HG02642 (cell line): ENCODE data around the gene MAGI2.

Source experiments
- ATAC-seq: cut with Tn5 transposase; IDR thresholded peaks from one replicate; pipeline ENCODE4 v1.9.1; 2021; ENCODE audit warnings: mild to moderate bottlenecking; ENCODE audit not compliant: unreplicated experiment, poor library complexity

The MAGI2 gene

DNA sequence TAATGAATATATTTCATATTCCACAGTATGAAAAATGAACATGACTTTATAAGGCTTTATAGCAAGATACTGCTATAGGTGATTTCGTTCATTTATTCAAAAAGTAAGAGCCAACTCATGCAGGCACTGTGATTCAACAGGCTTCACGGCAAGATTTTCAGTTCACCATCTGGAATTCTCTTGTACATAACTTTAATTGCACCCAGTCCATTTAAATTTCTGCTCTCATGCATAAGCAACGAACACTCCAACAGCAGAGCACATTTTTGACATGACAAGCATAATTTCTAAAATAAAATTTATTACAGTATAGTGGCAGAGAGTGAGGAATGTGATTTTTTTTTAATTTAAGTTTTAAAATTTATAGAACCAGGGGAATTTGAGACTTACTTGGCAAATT is 1218.8 kb downstream of the MAGI2 start:
- no peak for ATAC-seq

GRCh38 chr7:78232806-78233205 is 1220.7 kb downstream of the MAGI2 start:
- ATAC-seq, result no peak

- ATAC-seq, result no peak
Observed at GRCh38 chr7:78226059-78226719, 1227.3 kb downstream of the MAGI2 start.

DNA sequence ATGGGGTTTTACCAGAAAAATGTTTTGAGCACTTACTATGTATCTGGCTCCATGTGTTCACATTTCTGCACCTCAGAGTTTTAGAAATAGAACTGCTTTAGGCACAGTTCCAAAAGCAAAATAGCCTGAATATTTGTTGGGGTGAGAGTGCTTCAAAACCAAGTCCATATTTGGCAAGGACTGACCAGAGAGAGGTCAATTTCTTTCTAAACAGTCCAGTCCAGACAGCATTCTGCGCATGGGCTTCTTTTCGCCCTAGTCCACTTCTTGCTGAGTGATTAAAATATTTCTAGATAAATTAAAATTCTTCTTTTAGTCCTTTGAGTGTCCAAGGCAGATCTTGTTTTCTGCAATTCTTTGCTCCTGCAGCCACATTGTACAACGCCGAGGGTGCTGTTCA is 1227.9 kb downstream of the MAGI2 start:
- ATAC-seq, result no peak

DNA sequence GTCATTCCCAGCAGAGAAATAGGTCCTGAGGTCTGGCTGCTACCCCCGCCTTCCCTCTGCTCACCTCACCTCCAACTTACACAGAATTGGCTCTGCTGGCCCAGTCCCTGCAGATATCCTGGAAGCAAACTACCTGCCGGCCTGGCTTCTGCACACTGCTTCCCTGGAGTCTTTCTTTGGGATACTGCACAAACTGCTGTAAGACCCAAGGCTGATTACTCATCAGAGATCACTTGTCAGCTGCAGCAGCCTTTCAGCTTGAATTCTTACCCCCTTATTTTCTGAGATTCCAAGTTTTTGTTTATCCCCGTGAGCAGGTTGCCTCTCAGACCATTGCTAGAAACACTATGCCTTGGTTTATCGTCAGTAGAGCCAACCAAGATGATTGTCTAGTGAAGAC is 1228.5 kb downstream of the MAGI2 start:
- ATAC-seq, result no peak

DNA sequence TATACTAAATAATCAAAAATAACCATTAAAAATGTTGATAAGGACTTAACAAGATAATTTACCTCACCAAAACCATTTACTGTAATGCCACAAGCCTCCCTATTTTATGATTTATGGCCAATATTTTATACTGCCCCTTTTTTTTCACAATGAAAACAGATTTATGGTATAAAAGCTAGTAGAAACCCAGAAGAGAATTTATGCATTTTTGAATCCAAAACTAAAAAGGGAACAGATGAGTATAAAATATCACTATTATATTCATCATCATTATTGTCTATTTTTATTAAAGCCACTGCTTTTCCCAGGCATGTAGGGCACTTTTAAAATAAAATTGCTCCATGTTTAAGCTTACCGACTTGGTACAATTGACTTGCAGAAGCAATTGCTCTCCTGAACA is 1229.9 kb downstream of the MAGI2 start:
- ATAC-seq, result no peak

GRCh38 chr7:78222001-78222751 is 1231.3 kb downstream of the MAGI2 start:
- ATAC-seq, result no peak

DNA sequence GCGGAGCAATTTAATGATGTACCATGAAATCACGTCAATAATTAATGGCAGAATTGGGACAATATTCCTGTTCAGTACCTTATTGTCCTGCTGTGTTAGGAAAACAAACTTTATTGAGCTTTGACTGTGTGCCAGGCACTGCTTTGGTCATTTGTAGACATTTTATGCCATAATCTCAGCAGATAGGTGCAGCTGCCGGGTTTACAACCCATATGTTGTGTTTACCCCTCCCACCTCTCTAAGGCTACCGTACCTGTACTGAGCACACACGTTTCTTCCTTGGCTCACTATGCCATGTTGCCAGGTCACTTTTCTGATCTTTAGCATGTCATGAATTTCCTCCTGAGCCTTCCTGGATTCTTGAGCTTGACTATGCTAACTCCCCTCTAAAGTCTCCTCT is 1232.7 kb downstream of the MAGI2 start:
- no peak for ATAC-seq

GRCh38 chr7:78218876-78219275 is 1234.6 kb downstream of the MAGI2 start:
- no peak for ATAC-seq

- ATAC-seq, result no peak
Observed at GRCh38 chr7:78218051-78218450, 1235.4 kb downstream of the MAGI2 start.

DNA sequence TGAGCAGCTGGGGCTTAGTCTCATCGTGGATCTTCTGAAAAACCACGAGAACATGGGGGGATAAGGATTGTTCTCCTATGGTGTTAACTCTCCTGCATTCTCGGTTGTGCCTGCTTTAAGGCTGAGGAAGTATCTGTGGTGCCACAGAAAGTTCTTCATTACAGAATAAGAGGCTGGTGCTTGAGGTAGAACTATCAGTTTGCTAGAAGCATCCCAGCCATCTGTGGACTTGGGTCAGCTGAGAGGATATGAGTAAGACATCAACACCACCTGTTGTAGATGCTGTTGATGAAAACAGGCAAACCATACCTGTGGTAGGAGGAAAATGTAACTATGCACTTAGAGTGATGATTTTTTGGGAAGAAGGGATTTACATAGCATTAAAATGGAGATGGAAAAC is 1238.3 kb downstream of the MAGI2 start:
- no peak for ATAC-seq

DNA sequence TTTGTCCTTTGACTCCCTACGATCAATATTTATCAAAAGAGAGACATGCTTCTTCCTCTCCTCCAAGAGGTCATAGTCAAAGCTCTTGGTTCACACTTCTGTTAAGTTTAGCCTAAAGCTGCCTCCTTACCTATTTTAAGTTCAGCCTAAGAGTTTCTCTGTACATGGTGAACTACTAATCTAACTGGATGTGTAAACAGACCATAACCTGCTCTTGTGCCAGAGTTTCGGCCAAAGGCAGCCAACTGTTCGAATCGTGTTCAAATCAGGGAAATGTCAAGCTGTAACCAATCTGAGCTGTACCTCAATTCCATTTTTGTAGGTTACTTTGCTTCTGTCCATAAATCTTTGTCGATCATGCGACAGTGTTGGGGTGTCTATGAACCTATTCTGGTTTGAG is 1240.1 kb downstream of the MAGI2 start:
- no peak for ATAC-seq

GRCh38 chr7:78212476-78213060 is 1240.9 kb downstream of the MAGI2 start:
- ATAC-seq, result no peak

DNA sequence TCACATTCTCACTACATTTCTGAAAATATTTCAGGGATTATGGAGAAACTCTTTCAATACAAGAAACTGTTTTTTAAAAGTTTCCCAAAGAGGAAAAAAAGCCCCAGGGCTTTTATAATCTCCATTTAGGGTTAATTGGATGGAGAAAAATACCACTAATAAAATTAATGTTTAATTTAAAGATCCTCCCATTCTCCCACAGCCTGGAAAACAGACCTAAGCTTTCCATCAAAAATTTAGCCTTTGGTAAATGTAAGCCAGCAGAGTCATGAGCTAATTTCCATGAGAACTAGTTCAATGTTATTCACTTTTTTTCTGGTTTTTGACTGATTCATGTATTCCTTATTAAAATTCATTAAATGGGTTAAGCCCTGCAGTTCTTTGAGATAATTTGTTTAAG is 1246.2 kb downstream of the MAGI2 start:
- no peak for ATAC-seq

DNA sequence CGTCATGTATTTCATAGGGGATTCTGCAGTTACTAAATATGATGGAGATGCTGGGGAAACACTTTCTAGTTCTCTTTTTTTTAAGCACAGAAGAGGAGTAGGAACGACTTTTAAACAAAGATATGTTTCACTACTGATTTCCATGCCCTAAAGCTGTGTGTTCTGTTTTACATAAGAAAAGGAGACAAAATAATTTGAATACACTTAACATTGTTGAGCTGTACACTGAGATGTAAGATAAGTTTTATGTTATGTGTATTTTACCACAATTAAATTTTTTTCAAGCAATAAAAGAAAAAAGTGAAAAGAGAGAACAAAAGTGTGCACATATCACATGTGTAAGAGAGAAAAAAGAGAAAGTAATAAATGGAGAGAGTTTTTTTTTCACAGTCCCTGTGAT is 1246.7 kb downstream of the MAGI2 start:
- no peak for ATAC-seq

GRCh38 chr7:78203042-78203720 is 1250.3 kb downstream of the MAGI2 start:
- no peak for ATAC-seq

GRCh38 chr7:78198756-78199155 is 1254.7 kb downstream of the MAGI2 start:
- no peak for ATAC-seq

- ATAC-seq, result no peak
Observed at GRCh38 chr7:78197447-78197846, 1256.0 kb downstream of the MAGI2 start.

- ATAC-seq, result no peak
Observed at GRCh38 chr7:78195281-78195680, 1258.2 kb downstream of the MAGI2 start.

DNA sequence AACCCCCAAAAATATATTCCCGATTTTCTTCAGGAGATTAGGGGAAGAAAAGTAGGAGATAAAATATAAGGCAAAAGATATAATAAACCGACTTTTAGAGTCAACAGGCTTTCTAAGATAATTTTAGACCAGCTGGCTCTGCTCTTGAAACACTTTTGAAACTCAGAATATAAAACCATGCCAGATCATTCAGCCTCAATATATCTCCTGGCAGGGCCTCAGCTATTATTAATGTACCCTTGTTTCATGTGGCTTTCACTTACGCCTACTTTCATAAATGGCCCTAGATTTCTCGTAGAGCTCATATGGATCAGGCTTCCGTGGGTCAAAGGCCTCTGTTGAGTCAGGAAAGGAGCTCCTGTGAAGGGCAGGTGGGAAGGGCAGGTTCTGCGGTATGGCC is 1258.9 kb downstream of the MAGI2 start:
- no peak for ATAC-seq

DNA sequence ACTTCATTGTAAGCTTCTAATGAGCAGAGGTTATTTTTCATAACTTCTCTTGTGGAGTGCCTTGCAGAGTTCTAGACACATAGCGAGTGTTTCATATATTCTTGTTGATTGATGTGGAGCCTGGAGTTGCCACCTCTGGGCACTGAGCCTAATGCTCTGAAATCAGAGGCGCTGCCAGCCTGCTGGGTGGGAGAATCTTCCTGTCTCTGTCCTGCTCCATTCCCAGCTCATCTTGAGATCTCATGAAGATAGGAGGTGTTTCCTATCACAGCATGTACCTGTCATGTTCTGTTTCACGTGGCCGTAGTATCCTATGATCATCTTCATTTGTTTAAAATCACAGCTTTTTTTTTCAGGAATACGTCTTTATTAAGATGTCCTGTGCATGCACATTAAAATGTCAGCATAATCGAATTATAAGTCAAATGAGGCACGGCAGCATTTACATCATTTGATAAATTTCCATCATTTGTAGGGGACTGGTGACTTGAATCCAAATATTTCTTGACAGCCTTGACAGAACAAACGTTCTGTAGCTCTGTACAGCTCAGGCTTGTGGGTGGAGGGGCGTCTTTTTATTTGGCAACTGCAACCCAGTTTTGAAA is 1261.9 kb downstream of the MAGI2 start:
- no peak for ATAC-seq
